Measurements from ENCODE around the gene GLP2R. TPM values are rescaled to one million over a fixed set of nuclear protein-coding genes. Genes with fewer than 3 reads are reported as not detected.

Gene GLP2R
- total and polyA plus RNA-seq, 2 of the 13 experiments (the other 11 are each of a cell fraction or from before 2014, with no cell fraction given): 0.65 to 1.4 TPM

DNA sequence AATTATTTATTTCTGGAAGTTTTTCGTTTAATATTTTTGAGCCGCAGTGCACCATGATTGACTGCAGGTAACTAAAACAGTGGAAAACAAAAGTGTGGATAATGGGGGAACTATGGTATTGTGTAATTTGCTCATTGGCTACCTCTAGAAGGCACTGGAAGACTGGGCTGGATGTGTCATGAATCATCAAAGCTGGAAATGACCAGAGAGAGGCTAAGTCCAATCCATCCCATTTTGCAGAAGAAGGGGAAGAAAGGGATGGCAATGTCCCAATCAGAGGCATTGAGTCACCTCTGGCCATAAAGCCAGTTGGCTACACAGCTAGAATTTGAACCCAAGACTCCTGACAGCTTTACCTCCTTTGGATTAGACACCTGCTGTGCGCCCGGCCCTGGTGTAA lies 29.3 kb downstream of the GLP2R start (continued):
- TF ChIP-seq JDP2 (CRISPR knock-in tag; IDR thresholded peaks at IDR 0.05; ENCODE audit: borderline replicate concordance): no peak
- TF ChIP-seq, protein P1, sequence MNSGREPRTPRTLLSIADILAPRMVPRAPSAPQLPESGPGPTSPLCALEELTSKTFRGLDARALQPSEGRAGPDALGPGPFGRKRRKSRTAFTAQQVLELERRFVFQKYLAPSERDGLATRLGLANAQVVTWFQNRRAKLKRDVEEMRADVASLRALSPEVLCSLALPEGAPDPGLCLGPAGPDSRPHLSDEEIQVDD (CRISPR knock-in tag; IDR thresholded peaks at IDR 0.05; ENCODE audit: borderline replicate concordance): no peak
- no peak for TF ChIP-seq SP5 (CRISPR knock-in tag; IDR thresholded peaks at IDR 0.05; ENCODE audit: borderline replicate concordance, low read depth)
- TF ChIP-seq ZNF562 (CRISPR knock-in tag; IDR thresholded peaks at IDR 0.05; ENCODE audit: borderline replicate concordance): no peak

DNA sequence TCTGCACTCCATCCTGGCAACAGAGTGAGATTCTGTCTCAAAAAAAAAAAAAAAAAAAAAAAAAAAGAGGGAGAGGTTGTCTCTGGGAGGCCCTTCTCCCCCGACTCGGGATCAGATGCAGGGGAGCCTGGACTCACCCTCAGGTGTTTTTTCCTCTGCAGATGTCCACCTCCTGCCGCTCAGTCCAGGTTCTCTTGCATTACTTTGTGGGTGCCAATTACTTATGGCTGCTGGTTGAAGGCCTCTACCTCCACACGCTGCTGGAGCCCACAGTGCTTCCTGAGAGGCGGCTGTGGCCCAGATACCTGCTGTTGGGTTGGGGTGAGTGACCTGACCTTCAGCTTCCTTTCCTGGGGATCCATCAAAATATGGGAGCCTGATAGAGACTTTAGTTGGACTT lies 34.1 kb downstream of the GLP2R start:
- ATAC-seq (no peak), FAIRE-seq (no peak), DNase-seq (ENCODE audit: low spot score) (no peak)
- Histone ChIP-seq H3K4me3 (replicated peaks in 1 of 3; ENCODE audit: insufficient read depth in 1 of 3, low read depth in 2 of 3, low read length in 3 of 3) (no peak overlapping the region), H2AFZ (ENCODE audit: low read length) (no peak overlapping the region), H3K27me3 (ENCODE audit: control insufficient read depth in 1 of 2, insufficient read depth in 2 of 2, low read length in 2 of 2) (no peaks in the 10 kb centered on the region), H3K4me1 (ENCODE audit: insufficient read depth, low read length) (no peaks in the 10 kb centered on the region), H3K4me2 (ENCODE audit: low read depth, low read length) (no peak overlapping the region), H3K27ac (ENCODE audit: extremely low read length, insufficient read depth, low read length) (no peak overlapping the region), H3K36me3 (replicated peaks in 1 of 2; ENCODE audit: control insufficient read depth in 1 of 2, insufficient read depth in 2 of 2, low read length in 2 of 2) (no peaks in the 10 kb centered on the region), H3K9ac (ENCODE audit: insufficient read depth, low read depth, low read length) (no peak overlapping the region), H3K79me2 (ENCODE audit: insufficient read depth, low read length) (no peaks in the 10 kb centered on the region), H3K9me3 (ENCODE audit: low read length) (no peaks in the 10 kb centered on the region), H4K20me1 (ENCODE audit: insufficient read depth, low read length) (no peaks in the 10 kb centered on the region)
- no TSS peak for BruUV-seq (replicated peaks)
- ChIA-PET POLR2A (no interaction called here), CTCF (ENCODE audit: low intra/inter-chr PET ratio, low total read pairs) (no interaction called here)
- intact Hi-C loops (cut with micrococcal nuclease; ENCODE audit: unreplicated experiment): no loop called here
- TF ChIP-seq, protein P2, sequence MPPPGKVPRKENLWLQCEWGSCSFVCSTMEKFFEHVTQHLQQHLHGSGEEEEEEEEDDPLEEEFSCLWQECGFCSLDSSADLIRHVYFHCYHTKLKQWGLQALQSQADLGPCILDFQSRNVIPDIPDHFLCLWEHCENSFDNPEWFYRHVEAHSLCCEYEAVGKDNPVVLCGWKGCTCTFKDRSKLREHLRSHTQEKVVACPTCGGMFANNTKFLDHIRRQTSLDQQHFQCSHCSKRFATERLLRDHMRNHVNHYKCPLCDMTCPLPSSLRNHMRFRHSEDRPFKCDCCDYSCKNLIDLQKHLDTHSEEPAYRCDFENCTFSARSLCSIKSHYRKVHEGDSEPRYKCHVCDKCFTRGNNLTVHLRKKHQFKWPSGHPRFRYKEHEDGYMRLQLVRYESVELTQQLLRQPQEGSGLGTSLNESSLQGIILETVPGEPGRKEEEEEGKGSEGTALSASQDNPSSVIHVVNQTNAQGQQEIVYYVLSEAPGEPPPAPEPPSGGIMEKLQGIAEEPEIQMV (CRISPR knock-in tag; IDR thresholded peaks at IDR 0.05; ENCODE audit: low read depth): no peak
- TF ChIP-seq HDAC1 (CRISPR knock-in tag; IDR thresholded peaks at IDR 0.05) (no peak), SIX4 (CRISPR knock-in tag; IDR thresholded peaks at IDR 0.05) (no peak), MEIS2 (CRISPR knock-in tag; IDR thresholded peaks at IDR 0.05) (no peak), ZSCAN9 (CRISPR knock-in tag; IDR thresholded peaks at IDR 0.05; ENCODE audit: borderline replicate concordance) (no peak), NFIC (IDR thresholded peaks at IDR 0.05; ENCODE audit: low read length) (no peak), ZNF430 (CRISPR knock-in tag; IDR thresholded peaks at IDR 0.05) (no peak), RBFOX2 (IDR thresholded peaks at IDR 0.05; ENCODE audit: low read depth, low read length) (no peak)
- 3% methylated on average over 3 of the region's 5 CpGs for WGBS (ENCODE audit: low lambda C conversion rate)
- in situ Hi-C loops (cut with HindIII; ENCODE audit: extremely low pct_ligation_motif_present, low pct_unique_long_range_greater_than_20kb): no loop called here
